HG03064 (cell line): Measurements from ENCODE around the gene LIX1.
"Not testable (repeated sequence)": the region's sequence is repeated elsewhere in the genome, so short reads cannot be mapped to it uniquely, and the experiment has no call there.

ENCODE experiments used
- ATAC-seq: cut with Tn5 transposase; IDR thresholded peaks from one replicate; pipeline ENCODE4 v1.9.1; 2021; ENCODE audit warnings: low read depth; ENCODE audit not compliant: unreplicated experiment

LIX1 gene

DNA sequence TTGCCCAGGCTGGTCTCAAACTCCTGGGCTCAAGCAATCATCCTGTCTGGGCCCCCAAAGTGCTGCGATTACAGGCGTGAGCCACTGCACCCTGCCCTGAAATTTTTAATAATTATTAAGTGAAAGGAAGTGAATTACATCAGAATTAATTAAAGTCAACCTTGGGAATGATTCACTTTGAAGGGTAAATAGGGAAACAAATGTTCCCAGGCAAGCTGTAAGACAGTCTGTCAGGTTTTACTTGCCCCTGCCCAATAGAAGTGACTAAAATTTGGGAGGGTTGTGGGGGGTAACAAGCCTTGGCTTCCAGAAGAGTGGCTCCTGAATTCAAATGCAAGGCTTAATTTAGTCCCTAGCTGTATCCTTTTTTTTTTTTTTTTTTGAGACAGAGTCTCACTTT lies 1.3 kb upstream of the LIX1 start:
- no peak for ATAC-seq

DNA sequence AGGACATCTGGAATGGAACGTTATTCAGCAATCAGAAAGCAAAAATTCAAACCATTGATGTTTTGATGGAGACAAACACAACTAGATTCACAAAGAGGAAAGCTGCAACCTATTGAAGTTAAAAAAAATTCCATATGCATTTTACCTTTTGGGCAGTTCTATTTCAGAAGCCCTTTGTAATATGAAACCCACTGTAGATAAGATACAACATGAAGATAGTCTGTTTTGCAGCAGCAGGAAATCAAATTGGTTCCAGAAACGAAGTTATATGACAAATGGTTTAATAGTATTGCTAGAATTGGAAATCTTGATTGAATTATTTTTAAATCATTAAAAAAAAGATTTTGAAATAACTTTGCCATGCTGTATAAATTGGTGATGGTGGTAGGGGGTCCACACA lies 872 bp downstream of the LIX1 start:
- no peak for ATAC-seq

DNA sequence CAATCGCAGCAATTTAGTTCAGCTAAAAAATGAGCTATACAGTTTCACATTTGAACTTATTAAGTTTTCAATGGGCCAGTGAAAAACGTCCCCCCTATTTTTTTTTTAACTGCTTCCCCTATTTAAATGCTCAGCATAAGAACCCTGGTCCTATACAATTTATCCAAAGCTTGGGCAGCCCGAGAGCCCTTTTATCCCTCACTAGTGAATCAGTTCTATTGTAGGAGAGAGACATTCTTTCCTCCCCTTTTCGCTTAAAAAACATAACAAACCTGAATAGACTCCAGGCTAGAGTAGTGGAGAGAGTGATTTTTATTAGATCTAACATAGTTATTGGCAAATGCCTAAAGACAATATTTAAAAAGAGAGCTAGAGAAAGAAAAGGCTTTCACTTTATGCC lies 1.4 kb downstream of the LIX1 start:
- no peak for ATAC-seq

DNA sequence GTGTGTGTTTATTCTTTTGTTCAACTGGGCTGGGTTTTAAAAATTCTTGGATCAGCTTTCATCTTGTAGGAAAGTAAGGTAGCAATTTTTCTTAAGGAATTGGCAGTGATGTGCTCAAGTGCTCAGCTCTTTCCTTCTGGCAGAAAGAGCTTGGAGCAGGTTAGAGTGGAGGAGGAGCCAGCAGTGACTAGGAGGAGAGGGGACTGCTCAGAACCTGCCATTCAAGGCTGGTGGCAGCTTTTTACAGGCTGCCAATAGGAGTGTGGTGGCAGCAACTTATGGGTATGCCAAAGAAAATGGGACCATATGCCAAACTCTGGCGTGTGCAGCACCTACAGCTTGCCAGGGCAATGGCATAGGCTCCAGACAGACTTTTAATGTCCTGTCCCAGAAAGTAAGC lies 2.2 kb downstream of the LIX1 start:
- not testable (repeated sequence) for ATAC-seq

DNA sequence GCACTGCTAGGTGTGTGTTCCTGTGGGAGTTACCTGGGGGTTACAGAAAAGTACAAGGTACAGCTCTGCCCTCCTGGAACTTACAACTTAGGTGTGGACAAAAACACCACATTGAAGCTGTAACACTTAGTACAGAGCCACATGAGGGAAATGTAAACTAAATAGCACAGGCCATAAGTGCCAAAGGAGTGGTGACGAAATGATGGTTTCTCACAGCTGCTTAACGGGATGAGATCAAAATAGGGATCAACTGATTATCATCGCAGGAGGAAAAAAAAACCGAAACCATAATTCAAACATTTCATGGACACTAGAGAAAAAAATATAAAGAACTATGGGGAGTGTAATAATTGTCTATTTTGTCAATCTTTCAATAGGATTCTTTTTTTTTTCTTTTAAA lies 5.9 kb downstream of the LIX1 start:
- no peak for ATAC-seq

DNA sequence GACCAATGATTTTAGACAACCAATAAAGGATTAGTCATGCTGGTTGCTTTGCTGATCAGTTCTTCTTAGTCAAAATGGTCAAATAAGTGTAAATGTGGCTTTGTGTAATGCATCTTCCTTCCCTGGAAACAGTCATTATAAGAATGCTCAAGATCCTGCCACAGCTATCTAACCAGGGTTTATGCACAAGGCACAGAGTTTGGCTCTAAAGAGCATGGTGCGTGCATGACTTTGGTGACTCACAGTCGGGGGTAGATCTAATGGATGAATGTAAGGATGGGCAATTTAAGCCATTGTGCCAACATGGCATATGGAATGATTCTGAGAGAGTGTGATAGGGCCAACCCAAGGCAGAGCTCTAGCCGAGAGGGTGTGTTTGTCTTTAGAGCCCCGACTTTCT lies 6.5 kb downstream of the LIX1 start:
- ATAC-seq: no peak

DNA sequence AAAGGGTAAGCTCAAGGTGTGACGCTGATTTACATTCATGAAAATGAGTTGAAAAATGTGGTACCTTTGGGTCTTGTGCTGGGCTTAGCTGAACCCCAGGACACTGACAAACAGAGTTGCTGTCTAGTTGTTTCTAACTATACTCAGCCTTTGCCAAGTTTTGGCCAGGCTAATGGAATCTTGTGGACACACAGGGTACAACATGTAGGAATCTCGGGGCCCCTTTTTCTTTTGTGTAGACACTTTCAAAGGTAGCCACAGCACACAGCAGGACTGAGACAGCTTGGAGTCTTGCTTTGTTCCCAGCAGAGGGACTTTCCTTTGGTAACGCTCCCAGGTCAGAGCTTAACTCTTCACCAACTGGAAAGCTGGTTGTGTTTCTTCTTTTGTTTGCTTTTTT lies 7.8 kb downstream of the LIX1 start:
- ATAC-seq: no peak

DNA sequence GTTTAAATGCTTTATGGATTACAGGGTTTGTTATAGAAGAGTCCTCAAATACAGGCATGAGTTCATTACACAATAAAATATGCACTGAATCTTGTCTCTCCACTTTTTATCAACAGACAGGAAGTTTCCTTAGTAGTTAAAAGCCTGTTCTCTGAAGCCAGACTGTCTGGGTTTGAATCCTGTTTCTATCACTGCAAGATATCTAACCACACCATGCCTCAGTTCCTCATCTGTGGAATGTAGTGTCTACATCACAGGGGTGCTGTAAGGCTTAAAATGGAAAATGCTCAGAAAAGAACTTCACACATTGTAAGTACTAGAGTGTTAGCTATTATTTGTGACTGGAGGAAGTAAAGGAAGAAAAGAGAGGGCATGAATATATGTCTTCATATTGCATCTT lies 9.3 kb downstream of the LIX1 start:
- no peak for ATAC-seq

DNA sequence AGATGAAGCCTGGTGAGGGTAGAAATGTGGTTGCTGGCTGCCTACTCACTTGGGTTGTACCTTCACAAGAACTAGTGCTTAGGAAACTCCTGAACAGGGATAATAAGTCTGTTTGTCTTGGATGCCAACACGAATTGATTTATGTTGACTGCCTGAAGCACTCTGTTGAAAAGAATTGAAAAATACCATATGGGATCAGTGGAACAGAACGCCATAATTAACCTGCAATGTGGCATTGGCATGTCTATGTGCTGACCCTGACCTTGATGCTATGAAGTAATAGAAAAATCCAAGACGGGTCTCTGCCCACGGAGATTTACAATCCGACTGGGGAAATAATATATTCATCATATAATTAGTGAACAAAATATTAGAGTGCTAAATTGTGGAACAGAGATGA lies 10.5 kb downstream of the LIX1 start:
- ATAC-seq: no peak

DNA sequence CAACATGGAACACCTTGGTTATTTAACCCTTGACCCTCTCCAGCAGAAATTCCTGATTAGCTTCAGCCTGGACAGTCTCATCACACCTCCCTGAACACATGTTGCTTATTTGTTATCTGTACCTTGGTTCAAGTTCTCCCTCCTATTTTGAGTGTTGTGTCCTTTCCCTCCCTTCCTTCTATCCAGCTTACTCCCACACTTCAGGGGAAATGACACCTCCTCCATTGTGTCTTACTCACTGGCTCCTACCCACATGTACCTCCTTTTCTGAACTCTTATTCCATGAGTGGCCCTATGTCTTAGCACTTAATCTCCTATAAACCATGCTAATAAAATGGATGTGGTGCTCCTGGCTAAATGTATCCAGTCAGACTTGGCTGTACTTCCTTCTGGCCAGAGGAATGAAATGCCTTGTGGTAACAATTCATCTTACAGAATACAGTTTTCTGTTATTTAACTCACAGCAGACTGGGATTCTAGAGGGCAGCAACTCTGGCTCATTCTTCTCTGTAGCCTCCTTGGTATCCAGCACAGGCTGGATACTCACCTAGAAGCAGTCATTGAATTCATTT lies 11.2 kb downstream of the LIX1 start:
- ATAC-seq: no peak

DNA sequence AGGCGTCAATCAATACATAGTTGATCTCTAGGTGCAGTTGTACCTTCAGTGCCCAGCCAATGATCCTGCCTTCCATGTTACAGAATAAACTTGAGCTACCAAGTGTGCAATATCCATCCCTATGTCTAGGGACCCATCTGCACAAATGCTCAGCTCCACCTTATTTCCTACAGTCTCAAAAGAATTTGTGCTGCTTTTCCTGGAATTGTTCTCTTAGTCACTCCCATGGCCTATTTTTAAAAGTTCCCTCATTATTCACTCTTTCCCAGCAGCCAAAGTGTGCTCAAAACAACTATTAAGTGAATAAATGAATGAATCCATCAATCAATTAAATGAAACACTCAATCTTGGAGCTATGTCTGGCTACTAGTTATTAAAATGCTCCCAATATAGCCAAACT lies 14.7 kb downstream of the LIX1 start:
- ATAC-seq: no peak

DNA sequence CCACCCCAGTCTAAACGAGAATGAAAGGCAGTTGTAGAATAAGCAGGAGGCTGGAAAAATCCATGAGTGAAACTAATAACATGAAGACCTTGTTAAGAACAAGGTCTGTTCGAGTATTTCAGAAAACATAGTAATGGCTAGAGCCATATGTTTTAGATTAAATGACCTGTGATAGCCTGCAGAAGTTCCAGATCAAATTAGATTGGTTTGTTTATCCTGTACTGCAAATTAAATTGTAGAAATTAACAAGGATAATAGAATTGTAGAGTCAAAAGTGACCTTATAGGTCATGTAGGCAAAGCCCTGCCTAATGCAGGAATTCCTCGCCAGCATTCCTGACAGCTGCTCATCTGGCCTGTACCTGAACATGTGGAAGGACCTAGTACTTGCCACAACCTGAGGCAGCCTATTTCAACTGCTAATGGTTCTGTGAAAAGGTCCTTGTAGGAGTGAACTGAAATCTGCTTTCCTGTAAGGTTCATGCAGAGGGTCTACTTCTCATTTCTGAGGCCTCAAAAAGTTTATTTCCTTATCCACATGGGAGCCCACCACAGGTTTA lies 17.2 kb downstream of the LIX1 start:
- ATAC-seq: no peak

DNA sequence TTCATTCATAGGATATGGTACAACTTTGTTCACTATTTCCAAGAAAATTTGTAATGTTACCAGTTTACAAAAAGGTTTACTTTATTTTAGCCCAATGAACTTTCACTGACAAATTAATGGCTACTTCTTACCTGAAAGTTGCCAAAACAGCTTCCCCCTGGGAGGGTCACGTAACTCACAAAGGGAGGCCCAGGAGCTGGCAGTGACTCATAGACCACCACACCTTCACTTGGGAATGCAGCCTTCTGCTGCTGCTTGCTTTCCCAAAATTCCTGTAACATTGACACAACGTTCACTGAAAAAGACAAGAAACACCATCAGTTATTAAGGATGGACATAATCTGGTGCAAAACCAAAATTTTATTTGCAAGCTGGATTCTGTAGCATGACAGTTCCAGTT lies 18.1 kb downstream of the LIX1 start:
- no peak for ATAC-seq

DNA sequence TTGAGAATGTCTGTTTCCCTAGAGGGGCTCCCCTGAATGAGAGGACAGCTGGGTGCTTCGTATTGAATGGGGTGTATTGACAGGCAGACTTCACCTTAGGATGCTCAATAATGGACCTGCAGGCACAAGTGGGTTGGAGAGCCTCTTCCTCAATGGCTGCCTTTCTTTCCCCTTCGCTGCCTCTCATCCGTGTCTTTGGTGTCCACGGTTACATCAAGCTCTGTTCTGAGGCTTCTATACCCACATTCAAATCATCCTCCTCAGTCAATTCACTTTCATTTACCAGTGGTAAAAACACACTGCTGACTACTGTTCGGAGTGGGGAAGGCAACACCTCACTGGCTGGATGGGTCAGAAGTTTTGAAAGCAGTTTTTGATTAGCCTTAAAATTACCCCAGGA lies 20.6 kb downstream of the LIX1 start:
- ATAC-seq: no peak

DNA sequence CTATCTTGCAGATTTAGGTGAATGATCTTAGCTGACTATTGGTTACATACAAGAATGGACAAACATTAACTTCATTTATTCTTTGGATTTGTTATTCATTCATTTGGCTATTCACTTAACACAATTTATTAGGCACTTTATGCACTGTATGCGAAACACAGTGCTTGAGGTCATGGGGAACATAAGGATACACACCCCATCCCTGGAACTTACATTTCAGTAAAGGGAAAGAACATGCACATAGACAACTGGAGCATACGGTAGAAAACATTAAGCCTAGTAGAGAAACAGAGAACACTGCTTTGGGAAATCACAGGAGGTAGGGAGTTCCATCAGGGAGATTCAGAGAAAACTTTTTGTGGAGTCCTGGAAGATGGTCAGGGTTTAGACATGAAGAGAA lies 22.2 kb downstream of the LIX1 start:
- no peak for ATAC-seq

DNA sequence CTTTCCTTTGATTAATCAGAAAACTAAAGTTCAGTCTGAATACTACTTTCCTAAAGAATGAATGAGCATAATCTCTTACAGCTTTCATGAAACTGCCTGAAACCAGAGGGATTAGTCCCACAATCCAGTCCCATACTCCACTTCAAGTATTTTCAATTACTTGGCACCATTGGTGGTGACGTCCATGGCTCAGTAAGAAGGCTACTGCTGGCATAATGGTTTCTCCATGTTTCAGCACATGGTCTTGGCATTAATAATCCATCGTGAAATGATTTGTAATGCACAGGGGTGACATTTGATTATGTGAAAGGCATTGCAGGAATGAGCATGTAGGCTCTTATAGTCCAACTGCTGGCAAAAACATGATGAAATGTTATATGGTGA lies 23.4 kb downstream of the LIX1 start:
- no peak for ATAC-seq

DNA sequence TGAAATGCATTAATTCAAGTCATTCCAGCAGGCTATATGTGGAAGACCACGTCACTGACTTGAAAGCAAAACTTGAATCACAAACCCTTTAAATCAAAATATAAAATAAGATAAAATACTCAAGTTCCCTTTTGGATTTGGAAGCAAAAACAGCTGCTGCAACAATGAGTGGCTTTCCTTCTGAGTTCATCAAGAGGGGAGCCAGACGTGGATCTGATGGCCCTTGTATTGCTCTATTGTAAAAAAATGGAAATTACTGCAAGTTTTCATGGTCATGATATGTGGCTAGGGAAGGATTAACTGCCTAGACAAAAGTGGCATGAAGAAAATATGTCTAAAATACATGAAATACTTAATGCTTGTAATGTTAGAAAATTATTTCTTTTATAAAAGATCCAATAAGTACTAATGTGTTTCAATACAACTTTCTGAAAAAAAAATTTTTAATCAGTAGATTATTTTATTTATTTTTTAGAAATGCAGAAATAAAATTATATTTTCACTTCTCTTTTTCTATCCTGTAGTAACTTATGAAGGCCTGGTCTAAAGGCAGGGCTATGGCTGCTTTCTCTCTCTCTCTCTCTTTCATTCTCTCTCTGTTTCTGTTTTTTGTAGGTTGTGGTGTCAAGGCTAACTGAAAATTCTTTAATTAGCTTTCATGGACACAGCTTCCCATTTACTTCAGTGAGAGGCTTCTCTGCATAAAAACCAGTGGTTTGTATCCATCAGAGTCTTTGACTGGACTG lies 24.0 kb downstream of the LIX1 start:
- ATAC-seq: no peak

DNA sequence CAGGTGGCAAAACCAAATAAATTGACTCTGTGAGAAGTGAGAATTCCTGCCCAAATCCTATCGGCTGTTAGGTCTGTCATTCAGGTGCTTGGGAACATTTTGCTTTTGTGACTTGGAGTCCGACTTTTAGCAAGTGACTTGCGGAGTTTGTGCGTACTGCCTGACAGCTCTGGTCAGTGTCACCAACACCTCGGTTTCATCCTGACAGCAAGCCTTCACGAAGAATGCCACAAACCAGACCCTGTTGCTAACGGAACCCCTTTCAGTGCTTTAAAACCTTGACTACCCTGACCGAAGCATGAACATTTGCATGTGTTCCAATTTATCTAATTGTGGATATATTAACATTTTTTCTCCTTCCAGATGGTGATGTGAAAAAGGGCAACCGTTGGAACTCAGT lies 26.5 kb downstream of the LIX1 start:
- ATAC-seq: no peak

DNA sequence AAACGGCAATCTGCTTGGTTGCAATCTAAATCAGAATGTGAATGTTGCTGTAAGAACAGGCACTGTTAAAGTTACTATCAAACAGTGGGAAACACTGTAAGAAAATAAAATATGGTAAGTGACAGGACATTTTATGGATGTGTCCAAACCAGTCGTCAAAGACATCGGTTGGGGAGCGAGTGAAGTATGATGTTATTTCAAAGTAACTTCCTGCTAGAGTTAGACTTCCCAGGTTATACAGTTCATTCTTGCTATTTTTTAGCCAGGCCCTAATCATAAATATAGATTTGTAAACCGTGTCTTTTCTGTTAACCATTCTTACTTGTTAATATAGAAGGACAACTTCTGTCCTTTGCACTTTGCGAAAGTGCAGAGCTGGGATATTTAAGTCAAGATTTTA lies 30.2 kb downstream of the LIX1 start:
- no peak for ATAC-seq

DNA sequence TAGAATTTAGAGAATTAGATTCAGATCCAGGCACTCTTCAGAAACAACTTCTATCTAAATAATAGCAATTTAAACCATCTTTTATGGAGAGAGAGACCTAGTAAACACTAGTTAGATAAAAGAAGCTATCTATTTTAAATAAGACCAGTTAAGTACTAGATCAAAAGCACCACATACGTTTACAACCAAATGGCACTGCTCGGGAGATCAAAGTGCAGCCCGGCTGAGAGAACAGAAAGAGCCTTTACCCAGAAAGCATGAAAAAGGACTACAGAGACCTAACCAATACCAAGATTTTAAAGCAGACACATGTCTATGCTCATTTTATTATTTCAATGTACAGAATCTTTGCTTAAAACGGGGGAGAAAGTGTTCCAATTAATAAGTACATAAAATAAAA lies 30.8 kb downstream of the LIX1 start:
- ATAC-seq: no peak

DNA sequence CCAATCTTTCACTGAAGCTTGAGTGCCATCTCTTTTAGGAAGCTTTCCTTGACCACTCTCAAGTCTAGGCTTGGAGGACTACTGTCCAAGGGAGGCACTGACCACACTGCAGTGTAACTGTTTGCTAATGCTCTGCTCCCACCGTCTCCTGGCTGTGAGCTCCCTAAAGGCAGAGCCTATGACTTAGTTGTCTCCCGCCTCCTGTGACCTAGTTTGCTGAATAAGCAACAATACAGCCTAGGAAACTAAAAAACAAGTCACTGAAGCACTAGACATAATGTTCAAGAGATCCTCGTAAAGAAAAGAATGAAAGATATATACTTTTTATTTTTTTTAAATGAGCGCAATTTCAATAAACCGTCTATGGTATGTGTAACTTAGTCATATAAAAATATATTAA lies 31.4 kb downstream of the LIX1 start:
- no peak for ATAC-seq

DNA sequence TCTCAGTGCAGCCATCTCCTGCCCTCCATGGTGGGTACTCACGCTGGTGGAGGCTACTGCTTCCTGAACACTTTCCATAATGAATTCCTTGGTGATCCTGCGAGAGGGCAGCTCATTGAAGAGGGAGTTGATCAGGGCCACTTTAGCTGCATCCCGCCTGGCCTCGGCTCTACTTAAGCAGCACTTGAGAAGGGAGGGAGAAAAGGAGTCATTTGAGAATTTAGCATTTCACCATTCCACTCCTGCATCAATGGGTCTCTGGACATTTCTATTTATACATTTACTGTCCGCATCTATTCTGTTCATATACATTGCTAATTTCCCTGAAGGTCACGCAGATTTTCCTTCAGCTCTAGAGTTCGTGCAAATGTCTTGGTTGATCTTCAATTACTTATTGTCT lies 35.1 kb downstream of the LIX1 start:
- ATAC-seq: no peak

DNA sequence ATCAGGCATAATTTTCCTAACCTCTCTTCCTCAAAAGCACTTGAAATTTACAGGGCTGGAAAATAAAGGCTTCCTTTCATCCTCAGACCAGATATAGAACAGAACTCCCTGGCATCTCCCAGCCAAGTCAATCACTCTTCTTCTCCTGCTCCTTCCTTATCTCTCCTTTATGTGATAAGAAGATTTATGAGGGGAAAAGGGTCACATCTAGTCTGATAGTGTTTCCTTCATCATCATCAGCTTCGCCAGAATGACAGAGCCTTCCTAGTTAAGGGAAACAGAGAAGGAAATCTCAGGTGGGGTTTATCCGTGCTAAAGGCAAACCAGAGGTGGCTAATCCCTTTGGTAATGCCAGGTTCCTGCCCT lies 36.2 kb downstream of the LIX1 start:
- no peak for ATAC-seq
